GM12872 (cell line): ENCODE results near the gene MORC1.
A peak's percentile ranks its signal among the peaks of the same experiment; 100 is the strongest.

Experiments used
- TF ChIP-seq, protein P1 (sequence below): IDR thresholded peaks from 3 replicates; pipeline ENCODE4 v1.5.1; 2011; ENCODE audit warnings: low read depth, mild to moderate bottlenecking, low read length, moderate library complexity; ENCODE audit not compliant: insufficient read depth

MORC1 gene

DNA sequence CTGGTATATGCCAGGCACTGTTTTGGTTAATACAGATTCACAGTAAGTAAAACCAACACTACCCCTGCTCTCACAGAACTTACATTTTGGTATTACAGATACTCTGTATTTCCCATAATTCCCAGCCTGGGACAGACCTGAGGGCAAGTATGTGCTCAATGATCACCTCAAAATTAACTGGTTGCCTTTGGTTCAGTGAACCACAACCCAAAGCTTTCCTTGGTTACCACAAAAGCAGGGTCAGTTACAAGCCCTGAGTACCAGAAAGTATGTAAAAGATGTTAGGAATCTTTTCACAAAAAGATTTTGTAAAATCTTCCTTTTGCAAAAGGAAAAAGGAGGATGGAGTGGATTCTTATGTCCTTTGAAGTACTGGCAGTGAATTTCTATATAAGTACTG, 92.0 kb downstream of the MORC1 start:
- TF ChIP-seq, protein P1, sequence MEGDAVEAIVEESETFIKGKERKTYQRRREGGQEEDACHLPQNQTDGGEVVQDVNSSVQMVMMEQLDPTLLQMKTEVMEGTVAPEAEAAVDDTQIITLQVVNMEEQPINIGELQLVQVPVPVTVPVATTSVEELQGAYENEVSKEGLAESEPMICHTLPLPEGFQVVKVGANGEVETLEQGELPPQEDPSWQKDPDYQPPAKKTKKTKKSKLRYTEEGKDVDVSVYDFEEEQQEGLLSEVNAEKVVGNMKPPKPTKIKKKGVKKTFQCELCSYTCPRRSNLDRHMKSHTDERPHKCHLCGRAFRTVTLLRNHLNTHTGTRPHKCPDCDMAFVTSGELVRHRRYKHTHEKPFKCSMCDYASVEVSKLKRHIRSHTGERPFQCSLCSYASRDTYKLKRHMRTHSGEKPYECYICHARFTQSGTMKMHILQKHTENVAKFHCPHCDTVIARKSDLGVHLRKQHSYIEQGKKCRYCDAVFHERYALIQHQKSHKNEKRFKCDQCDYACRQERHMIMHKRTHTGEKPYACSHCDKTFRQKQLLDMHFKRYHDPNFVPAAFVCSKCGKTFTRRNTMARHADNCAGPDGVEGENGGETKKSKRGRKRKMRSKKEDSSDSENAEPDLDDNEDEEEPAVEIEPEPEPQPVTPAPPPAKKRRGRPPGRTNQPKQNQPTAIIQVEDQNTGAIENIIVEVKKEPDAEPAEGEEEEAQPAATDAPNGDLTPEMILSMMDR = no peak

DNA sequence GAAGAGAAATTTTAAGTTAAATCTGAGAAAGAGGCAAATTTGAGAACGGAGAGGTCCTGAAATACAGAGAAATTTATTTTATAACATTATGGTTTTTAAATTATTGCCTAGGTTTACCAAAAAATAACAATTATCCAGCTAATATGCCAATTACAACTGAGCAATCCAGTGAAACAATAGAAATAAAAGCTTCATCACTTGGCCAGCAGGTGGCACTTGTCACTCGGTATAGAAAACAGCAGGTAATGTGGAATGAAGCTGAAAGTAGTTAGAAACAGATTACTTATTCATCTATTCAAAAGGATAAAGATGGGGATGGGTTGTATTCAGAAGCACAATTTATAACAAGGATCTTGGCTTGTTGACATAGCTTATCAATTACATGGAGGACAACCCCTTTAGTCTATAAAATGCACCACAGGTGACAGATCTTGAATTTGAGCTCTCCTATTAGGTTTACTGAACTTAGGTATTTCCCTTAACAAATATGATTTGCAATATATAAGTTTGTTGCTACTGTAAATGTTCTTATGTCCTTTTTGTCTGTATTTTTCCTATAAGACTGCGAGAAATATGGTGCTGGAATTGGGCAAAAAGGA, 94.2 kb downstream of the MORC1 start:
- TF ChIP-seq, protein P1 = peak; percentile 58

DNA sequence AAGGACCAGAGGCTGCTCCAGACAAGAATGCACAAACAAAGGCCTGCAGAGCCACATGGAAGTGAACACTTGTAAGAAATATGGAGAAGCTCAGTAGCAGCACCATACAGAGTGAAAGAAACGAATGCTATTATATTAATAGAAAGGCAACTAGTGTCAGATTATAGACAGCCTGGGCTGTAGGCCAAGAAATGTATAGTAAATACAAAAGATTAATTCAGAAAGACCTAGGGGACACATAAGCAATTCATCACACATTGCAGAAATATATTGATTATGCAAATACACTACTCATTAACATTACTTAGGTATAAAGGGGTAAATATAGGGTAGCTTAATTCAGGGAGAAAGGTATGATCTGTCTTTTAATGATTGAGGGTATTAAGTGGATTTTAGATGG, 94.8 kb downstream of the MORC1 start:
- TF ChIP-seq, protein P1 = no peak

DNA sequence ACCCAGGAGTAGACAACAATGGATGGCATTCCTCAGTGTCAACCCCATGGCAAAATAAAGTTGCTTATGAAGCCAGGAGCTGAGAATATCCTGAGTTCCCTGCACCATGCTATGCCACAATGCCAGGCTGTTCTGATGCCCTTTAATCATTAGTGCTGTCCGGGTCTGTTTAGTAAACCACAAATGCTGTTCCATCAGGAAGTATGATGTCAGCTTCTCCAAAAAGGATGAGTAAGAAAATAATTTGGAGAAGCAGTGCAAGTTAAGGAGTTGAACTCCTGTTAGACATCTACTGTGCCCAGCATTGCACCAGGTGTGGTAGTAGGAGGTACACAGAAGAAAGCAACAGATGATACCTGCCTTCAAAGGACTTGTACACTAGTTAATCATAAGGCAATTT, 96.4 kb downstream of the MORC1 start:
- TF ChIP-seq, protein P1 = no peak

DNA sequence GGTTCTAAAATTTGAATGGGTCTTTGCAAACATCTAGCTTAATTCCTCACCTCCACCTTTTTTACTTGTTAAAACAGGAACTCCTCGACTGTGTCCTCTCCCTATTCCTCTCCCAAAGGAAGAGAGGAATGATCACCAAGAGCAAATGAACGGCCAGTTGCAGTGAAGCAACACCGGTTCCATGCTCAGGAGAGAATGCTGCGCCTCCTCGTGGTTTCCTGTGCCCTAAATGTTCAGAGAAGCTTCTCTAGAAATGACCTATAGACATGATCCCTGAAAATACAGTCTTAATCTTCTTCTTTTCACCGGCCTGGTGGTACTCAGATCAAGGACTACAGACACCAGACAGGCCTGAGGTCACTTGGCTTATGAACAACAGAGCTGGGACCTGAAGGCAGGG, 99.1 kb downstream of the MORC1 start:
- TF ChIP-seq, protein P1 = peak; percentile 34; the same call in 1 of the 3 replicates

DNA sequence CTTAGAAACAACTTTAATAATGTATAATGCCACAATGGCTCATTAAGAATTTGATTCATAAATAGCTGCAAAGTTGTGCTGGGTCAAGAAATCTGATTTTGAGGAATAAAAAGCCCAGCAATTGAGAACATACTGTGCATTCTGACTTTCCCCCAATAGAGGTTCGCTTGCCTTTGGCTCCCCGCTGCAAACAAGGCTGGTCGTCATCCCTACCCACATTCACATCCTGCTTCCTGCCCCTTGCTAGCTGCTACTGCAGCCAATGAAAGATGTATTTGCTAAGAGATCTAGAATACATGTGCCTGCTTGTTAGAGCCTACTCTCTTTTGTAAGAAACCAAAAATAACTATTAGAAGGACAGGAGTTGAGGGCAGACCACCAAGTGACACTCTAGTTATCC, 112.5 kb downstream of the MORC1 start:
- TF ChIP-seq, protein P1 = no peak

DNA sequence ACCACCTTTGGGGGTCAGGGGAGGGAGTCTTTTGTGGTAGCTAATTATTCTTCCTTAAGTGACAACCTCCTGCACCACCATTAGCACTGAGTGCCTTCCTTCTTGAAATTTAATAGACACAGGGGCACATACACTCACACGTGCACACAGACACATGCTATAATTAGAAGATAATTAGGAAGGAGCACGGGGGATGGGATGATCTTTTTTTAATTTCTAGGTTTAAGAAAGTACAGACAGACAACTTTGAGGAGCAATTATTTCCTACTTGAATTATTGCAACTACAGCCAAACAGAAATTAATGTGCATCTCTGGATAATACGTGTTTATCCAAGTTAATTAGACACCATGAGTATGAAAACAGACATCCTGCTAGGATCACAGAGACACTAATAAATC, 119.5 kb downstream of the MORC1 start:
- TF ChIP-seq, protein P1 = no peak

DNA sequence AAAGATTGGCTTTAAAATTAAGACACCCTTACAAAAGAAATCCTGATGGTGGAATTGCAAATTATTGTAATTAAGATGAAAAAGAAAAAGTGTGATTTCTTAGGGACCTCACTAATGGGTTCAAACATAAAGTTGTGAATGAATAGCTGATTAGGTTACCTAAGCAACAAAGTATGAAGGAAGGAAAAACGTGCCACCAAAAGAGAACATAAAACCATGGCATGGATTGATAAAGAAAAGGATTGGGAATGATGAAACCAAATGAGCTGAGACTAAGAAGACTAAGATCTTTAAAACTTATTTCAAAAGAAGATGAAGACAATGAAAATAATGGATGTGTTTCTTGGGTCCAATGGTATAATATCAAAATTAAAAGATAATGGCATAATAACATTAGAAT, 132.1 kb downstream of the MORC1 start:
- TF ChIP-seq, protein P1 = no peak
